ENCODE results near the gene NFASC. TPM values are rescaled to one million over a fixed set of nuclear protein-coding genes. Genes with fewer than 3 reads are reported as not detected.
A peak's percentile ranks its signal among the peaks of the same experiment; 100 is the strongest.

Gene NFASC
- total and polyA plus RNA-seq, 12 donors, result 1.9 to 24.1 (median 9.2) TPM

- TF ChIP-seq, protein P1, sequence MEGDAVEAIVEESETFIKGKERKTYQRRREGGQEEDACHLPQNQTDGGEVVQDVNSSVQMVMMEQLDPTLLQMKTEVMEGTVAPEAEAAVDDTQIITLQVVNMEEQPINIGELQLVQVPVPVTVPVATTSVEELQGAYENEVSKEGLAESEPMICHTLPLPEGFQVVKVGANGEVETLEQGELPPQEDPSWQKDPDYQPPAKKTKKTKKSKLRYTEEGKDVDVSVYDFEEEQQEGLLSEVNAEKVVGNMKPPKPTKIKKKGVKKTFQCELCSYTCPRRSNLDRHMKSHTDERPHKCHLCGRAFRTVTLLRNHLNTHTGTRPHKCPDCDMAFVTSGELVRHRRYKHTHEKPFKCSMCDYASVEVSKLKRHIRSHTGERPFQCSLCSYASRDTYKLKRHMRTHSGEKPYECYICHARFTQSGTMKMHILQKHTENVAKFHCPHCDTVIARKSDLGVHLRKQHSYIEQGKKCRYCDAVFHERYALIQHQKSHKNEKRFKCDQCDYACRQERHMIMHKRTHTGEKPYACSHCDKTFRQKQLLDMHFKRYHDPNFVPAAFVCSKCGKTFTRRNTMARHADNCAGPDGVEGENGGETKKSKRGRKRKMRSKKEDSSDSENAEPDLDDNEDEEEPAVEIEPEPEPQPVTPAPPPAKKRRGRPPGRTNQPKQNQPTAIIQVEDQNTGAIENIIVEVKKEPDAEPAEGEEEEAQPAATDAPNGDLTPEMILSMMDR (IDR thresholded peaks at IDR 0.05), result no peak
- intact Hi-C loops (cut with DNase I), result no loop called here
- Histone ChIP-seq H3K9me3 (no peaks in the 10 kb centered on the region), H3K27me3 (no peaks in the 10 kb centered on the region), H3K4me3 (no peak overlapping the region), H3K4me1 (peaks cover 0 to 17% (median 0%) of the 10 kb centered on the region in 9 donors), H3K27ac (peak overlapping the region in 2 of 10 donors; percentile 16 to 30), H3K36me3 (no peaks in the 10 kb centered on the region)
- peak in 3 of 8 donors; percentile 29 to 50 (median 33) for ATAC-seq
- no peak for DNase-seq
Observed at GRCh38 chr1:204842892-204843291, 27.8 kb upstream of the NFASC start.

- H3K4me1 ChIP-seq, result peaks cover 0 to 29% (median 0%) of the 10 kb centered on the region in 9 donors
- H3K27ac ChIP-seq, result no peak overlapping the region
Observed at GRCh38 chr1:204846546-204846945, 24.1 kb upstream of the NFASC start.

DNA sequence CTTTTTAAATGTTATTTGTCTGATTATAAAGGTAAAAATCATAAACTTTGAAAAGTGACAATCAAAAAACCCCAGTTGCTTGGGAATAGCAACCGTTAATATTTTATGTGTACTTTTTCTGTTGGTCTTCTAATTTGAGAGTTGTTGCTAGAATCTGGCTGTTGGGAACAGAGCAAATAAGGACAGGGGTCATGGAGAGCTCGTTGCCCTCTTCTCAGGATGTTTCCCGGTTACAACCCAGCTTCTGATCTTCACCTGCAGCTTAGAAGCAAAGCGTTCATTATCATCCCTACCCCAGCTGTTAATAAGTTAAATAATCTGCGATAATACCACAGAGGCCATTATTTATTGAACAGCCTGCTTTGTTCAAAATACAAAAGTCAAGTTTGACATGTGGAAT, 22.1 kb upstream of the NFASC start:
- Histone ChIP-seq H3K27me3 (no peaks in the 10 kb centered on the region), H3K4me1 (peaks cover 0 to 33% (median 0%) of the 10 kb centered on the region in 9 donors), H3K4me3 (no peak overlapping the region), H3K36me3 (no peaks in the 10 kb centered on the region), H3K9me3 (no peaks in the 10 kb centered on the region), H3K27ac (no peak overlapping the region)
- DNase-seq (no peak), ATAC-seq (no peak)
- TF ChIP-seq, protein P1 (IDR thresholded peaks at IDR 0.05), result no peak
- WGBS, 2 donors, result 76 to 88% methylated on average over 5 of the region's 5 CpGs
- intact Hi-C loops (cut with DNase I), result no loop called here

More at GRCh38 chr1:204846546-204846945, 24.1 kb upstream of the NFASC start:
- intact Hi-C loops (cut with DNase I), result no loop called here
- no peak overlapping the region for H3K4me3 ChIP-seq
- no peaks in the 10 kb centered on the region for H3K36me3 ChIP-seq
- H3K9me3 ChIP-seq, result no peaks in the 10 kb centered on the region
- WGBS, 2 donors, result 83 to 87% methylated on average over 3 of the region's 3 CpGs
- ATAC-seq (no peak), DNase-seq (no peak)
- H3K27me3 ChIP-seq, result no peaks in the 10 kb centered on the region
- TF ChIP-seq, protein P1 (IDR thresholded peaks at IDR 0.05), result no peak

GRCh38 chr1:204852854-204853253, 17.8 kb upstream of the NFASC start:
- 73 to 95% methylated on average over 2 of the region's 2 CpGs for WGBS, 2 donors
- no peak for ATAC-seq
- TF ChIP-seq, protein P1 (IDR thresholded peaks at IDR 0.05), result no peak
- peaks cover 0 to 5% (median 0%) of the 10 kb centered on the region in 7 donors for H3K27me3 ChIP-seq
- H3K4me3 ChIP-seq, result no peak overlapping the region
- DNase-seq, result no peak
- H3K9me3 ChIP-seq, result no peaks in the 10 kb centered on the region
- H3K4me1 ChIP-seq, result peaks cover 0 to 26% (median 0%) of the 10 kb centered on the region in 9 donors
- H3K36me3 ChIP-seq, result no peaks in the 10 kb centered on the region
- no peak overlapping the region for H3K27ac ChIP-seq
- intact Hi-C loops (cut with DNase I), result no loop called here
